GM12878 (cell line): ENCODE data around the gene PMM2. TPM values are rescaled to one million over a fixed set of nuclear protein-coding genes. Genes with fewer than 3 reads are reported as not detected.

Experiments
- ATAC-seq: fragments of 200-7000 bp; cut with Tn5 transposase; 3 replicates; pipeline ENCODE4 v1.9.1; 2020; ENCODE audit warnings: mild to moderate bottlenecking, moderate library complexity
- BruUV-seq: library from RNA; stranded (reverse); fragments of 400-500 nt; replicated peaks from 2 replicates; lab custom pipeline; 2021; lab: Mats Ljungman, UMichigan
- CTCF ChIA-PET: fragments of 300-600 bp; sonication (Branson Sonifier 250); formaldehyde crosslinking; extraction: SDS; loops from one replicate; lab custom pipeline; 2021; ENCODE audit warnings: inconsistent platforms; lab: Yijun Ruan, JAX
- POLR2A ChIA-PET: fragments of 350-600 bp; formaldehyde crosslinking; extraction: SDS; loops from one replicate; lab custom pipeline; 2021; ENCODE audit warnings: inconsistent platforms; lab: Charles Lee
- RAD21 ChIA-PET: fragments of 300-600 bp; sonication (Branson Sonifier 250); formaldehyde crosslinking; loops from one replicate; lab custom pipeline; 2023; ENCODE audit warnings: antibody characterized with exemption; ENCODE audit not compliant: unreplicated experiment; lab: Charles Lee
- SMC1A ChIA-PET: fragments of 300-600 bp; sonication (Branson Sonifier 250); formaldehyde crosslinking; loops from one replicate; lab custom pipeline; 2023; ENCODE audit not compliant: unreplicated experiment, uncharacterized antibody; lab: Charles Lee
- DNase-seq: peaks from one replicate; pipeline ENCODE4 v3.0.0-alpha.2; 2011; ENCODE audit warnings: low read depth, low spot score
- FAIRE-seq: peaks from 3 replicates; lab custom pipeline; 2011; peaks lifted over from hg19 to GRCh38; lab: Jason Lieb, UNC
- H2AFZ ChIP-seq: 2 replicates; pipeline ENCODE4 v1.6.0; 2011; ENCODE audit warnings: low read depth, low read length, control low read depth; ENCODE audit not compliant: control insufficient read depth
- H3K27ac ChIP-seq: 2 replicates; pipeline ENCODE4 v1.5.1; 2011; ENCODE audit warnings: control low read depth; ENCODE audit not compliant: control insufficient read depth, insufficient read depth
- H3K27me3 ChIP-seq, 2 experiments: replicated peaks in 1 of 2; 2 replicates each; pipeline versions ENCODE4 v1.6.0 to v1.6.1; 2011; ENCODE audit warnings: low read length in 1 of 2; ENCODE audit not compliant: control insufficient read depth in 2 of 2, insufficient read depth in 2 of 2
- H3K36me3 ChIP-seq, 2 experiments: 2 replicates each; pipeline ENCODE4 v1.5.1; 2011; ENCODE audit warnings: low read length in 1 of 2; ENCODE audit not compliant: control insufficient read depth in 2 of 2, insufficient read depth in 2 of 2
- H3K4me1 ChIP-seq: 2 replicates; pipeline ENCODE4 v1.6.1; 2011; ENCODE audit warnings: mild to moderate bottlenecking, low read length, moderate library complexity, mixed read lengths; ENCODE audit not compliant: control insufficient read depth, insufficient read depth
- H3K4me2 ChIP-seq: 2 replicates; pipeline ENCODE4 v1.6.0; 2011; ENCODE audit warnings: control low read depth; ENCODE audit not compliant: control insufficient read depth, insufficient read depth
- H3K4me3 ChIP-seq: fragments of 200-600 bp; sonication (generic); 2 replicates; pipeline ENCODE4 v1.5.1; 2016
- H3K79me2 ChIP-seq: 2 replicates; pipeline ENCODE4 v1.6.0; 2011; ENCODE audit warnings: low read length; ENCODE audit not compliant: control insufficient read depth, insufficient read depth
- H3K9ac ChIP-seq: 2 replicates; pipeline ENCODE4 v1.8.0; 2011; ENCODE audit warnings: low read length, control low read depth, mixed read lengths; ENCODE audit not compliant: control insufficient read depth, insufficient read depth
- H3K9me3 ChIP-seq: replicated peaks from 3 replicates; pipeline ENCODE4 v1.5.1; 2011; ENCODE audit warnings: mild to moderate bottlenecking, low read length; ENCODE audit not compliant: control insufficient read depth, insufficient read depth
- H4K20me1 ChIP-seq: 2 replicates; pipeline ENCODE4 v1.6.0; 2011; ENCODE audit not compliant: control insufficient read depth, insufficient read depth
- CREM ChIP-seq: IDR thresholded peaks from 2 replicates; pipeline ENCODE4 v1.6.1; 2014; ENCODE audit warnings: antibody characterized with exemption, low read depth
- GATAD2B ChIP-seq: fragments of 450-650 bp; conservative IDR thresholded peaks from 2 replicates; pipeline ENCODE4 v1.6.1; 2017; ENCODE audit warnings: low read depth, mild to moderate bottlenecking, moderate library complexity
- MTA2 ChIP-seq: fragments of 450-650 bp; IDR thresholded peaks from 2 replicates; pipeline ENCODE4 v1.6.1; 2016; ENCODE audit warnings: low read depth, mild to moderate bottlenecking, moderate library complexity
- NR2C2 ChIP-seq: IDR thresholded peaks from 2 replicates; pipeline ENCODE4 v1.6.1; 2011; ENCODE audit warnings: borderline replicate concordance, low read depth; ENCODE audit not compliant: control insufficient read depth, insufficient read length
- POLR2A ChIP-seq: IDR thresholded peaks from 2 replicates; pipeline ENCODE4 v1.6.1; 2011; ENCODE audit warnings: low read depth, mild to moderate bottlenecking, low read length
- POLR2AphosphoS5 ChIP-seq: IDR thresholded peaks from 2 replicates; pipeline ENCODE4 v1.6.1; 2011; ENCODE audit warnings: mild to moderate bottlenecking, low read length, inconsistent platforms
- RAD21 ChIP-seq: IDR thresholded peaks from 2 replicates; pipeline ENCODE4 v1.6.1; 2011; ENCODE audit warnings: mild to moderate bottlenecking, low read depth, low read length, moderate library complexity; ENCODE audit not compliant: insufficient read depth
- ZNF622 ChIP-seq: fragments of 450-650 bp; IDR thresholded peaks from 2 replicates; pipeline ENCODE4 v1.6.1; 2017; ENCODE audit warnings: mild to moderate bottlenecking, inconsistent platforms
- WGBS: methylation state at CpG from one replicate; pipeline ENCODE4 v1.1.6; 2016; ENCODE audit warnings: low lambda C conversion rate; ENCODE audit not compliant: insufficient replicate concordance, insufficient coverage; ENCODE audit errors: missing lambda C conversion rate; 5-methylcytosine and 5-hydroxymethylcytosine counted together
- in situ Hi-C: fragments of 300-500 bp; cut with MboI; formaldehyde crosslinking; loops from 9 replicates; pipeline ENCODE4 v1.14.3; 2018; ENCODE audit warnings: mixed read lengths
- intact Hi-C: fragments of 100-400 bp; cut with micrococcal nuclease; formaldehyde crosslinking; loops from one replicate; pipeline ENCODE4 v1.14.2; 2022; ENCODE audit not compliant: unreplicated experiment
- polyA plus RNA-seq, 11 experiments: library from polyadenylated mRNA; depleted of rRNA in 4 of 11; unstranded in 6 of 11; stranded (reverse) in 5 of 11; fragments of >200 nt; fragmentation: Nextera tagmentation in 4 of 11; fragmentation: Illumina TruSeq in 1 of 11; extraction: Ambion mirVana in 4 of 11; extraction: Trizol in 1 of 11; gene quantifications; 1 replicate in 1 of 11; 2 replicates in 10 of 11; pipeline versions ENCODE4 v1.2.1 to v1.2.3, GENCODE V29; 2011 to 2016; ENCODE audit warnings: inconsistent platforms in 2 of 11, missing spikeins in 2 of 11, low read depth in 1 of 11
- total RNA-seq, 4 experiments: library from RNA; depleted of rRNA in 3 of 4; stranded (reverse); fragments of >200 nt in 3 of 4; fragmentation: Illumina TruSeq in 1 of 4; extraction: Trizol in 1 of 4; gene quantifications; 2 replicates each; pipeline versions ENCODE4 v1.2.1 to v1.2.3, GENCODE V29; 2013 to 2021
- TF ChIP-seq, protein P1 (sequence below): IDR thresholded peaks from 2 replicates; pipeline ENCODE4 v1.6.1; 2011; ENCODE audit warnings: borderline replicate concordance, low read depth, mild to moderate bottlenecking, moderate library complexity, low read length; ENCODE audit not compliant: insufficient read depth, poor library complexity, severe bottlenecking
- TF ChIP-seq, protein P2 (sequence below): fragments of 150-350 bp; IDR thresholded peaks from 2 replicates; pipeline ENCODE4 v1.6.1; 2014; ENCODE audit warnings: mild to moderate bottlenecking, low read depth, low read length

The PMM2 gene
- total and polyA plus RNA-seq, 10 of the 15 experiments (the other 5 are each of a cell fraction or from before 2014, with no cell fraction given): 22.6 to 69.4 (median 52.3) TPM

DNA sequence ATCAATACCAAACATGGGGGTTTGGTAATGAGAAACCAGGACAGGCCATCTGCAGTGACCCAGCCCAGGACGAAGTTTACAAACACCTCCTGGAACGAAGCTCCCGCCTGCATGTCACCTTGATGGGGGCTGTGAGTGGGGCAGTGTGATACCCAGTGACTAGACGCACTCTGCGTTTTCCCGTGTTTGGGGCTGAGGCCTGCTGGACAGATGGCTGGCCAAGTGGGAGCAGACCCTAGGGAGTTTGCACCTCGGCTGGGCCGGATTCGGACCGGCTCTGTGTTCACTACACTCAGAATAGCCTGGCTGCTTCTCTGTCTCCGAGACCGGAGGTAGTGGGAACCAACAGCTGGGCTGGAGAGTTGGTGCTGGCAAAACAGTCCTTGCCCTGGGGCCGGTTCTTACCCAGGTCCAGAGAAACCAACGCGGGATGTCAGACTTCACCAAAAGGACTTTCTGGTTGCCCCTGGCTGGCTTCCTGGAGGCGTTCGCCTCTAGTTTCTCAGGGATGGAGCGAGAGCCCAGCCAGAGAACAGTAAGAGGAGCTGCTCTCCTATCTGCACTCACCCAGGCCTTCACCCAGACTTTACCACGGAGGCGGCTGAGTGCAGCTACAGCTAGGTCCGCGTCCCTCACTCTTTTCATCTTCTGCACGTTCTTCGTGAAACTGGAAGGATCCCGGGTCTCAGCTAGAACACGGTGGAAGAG, 50.7 kb downstream of the PMM2 start:
- ChIA-PET CTCF (no interaction called here), SMC1A (no interaction called here), POLR2A (no interaction called here), RAD21 (no interaction called here)
- no peaks in the 10 kb centered on the region; the same call in none of the 2 replicates for H4K20me1 ChIP-seq
- WGBS: 94% methylated on average over 26 of the region's 26 CpGs
- no peak overlapping the region for H3K9ac ChIP-seq
- no peak for DNase-seq
- H3K4me3 ChIP-seq: no peak overlapping the region
- no peak overlapping the region for H3K27ac ChIP-seq
- intact Hi-C loops: no loop called here
- FAIRE-seq: no peak
- no peaks in the 10 kb centered on the region for H3K9me3 ChIP-seq
- H2AFZ ChIP-seq: no peak overlapping the region
- no peak overlapping the region for H3K4me2 ChIP-seq
- BruUV-seq: no TSS peak
- in situ Hi-C loops: no loop called here
- TF ChIP-seq GATAD2B (no peak), POLR2A (no peak; the same call in 1 of the 2 replicates), POLR2AphosphoS5 (peak; percentile 29)
- TF ChIP-seq, protein P1, sequence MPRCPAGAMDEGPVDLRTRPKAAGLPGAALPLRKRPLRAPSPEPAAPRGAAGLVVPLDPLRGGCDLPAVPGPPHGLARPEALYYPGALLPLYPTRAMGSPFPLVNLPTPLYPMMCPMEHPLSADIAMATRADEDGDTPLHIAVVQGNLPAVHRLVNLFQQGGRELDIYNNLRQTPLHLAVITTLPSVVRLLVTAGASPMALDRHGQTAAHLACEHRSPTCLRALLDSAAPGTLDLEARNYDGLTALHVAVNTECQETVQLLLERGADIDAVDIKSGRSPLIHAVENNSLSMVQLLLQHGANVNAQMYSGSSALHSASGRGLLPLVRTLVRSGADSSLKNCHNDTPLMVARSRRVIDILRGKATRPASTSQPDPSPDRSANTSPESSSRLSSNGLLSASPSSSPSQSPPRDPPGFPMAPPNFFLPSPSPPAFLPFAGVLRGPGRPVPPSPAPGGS: no peak
- H3K36me3 ChIP-seq: peaks cover 44 to 50% of the 10 kb centered on the region in 2 experiments
- ATAC-seq: no peak
- no peaks in the 10 kb centered on the region for H3K79me2 ChIP-seq
- no peaks in the 10 kb centered on the region; the same call in 1 of the 2 replicates for H3K4me1 ChIP-seq
- no peaks in the 10 kb centered on the region for H3K27me3 ChIP-seq

DNA sequence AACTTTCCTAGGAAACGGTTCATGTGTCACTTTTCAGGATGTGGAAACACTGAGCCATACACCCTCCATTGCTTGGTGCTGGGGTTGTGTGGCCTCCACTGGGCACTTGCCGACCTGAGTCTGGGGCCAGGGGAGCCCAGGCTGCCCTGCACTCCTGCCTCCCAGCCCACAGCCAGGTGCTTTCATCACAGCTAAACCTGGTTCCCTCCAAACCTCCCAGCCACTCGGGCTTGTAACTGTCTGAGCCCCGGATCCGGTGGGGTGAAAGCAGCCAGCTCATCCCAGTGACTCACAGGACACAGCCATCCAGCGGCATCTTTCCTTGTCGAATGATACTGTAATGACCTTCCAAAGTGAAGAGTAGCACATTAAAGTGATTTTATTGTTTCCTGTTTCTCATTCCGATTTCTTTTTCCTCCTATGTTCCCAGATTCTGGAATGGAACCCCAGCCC, 51.3 kb downstream of the PMM2 start:
- ChIA-PET SMC1A (no interaction called here), RAD21 (no interaction called here), POLR2A (no interaction called here), CTCF (no interaction called here)
- in situ Hi-C loops: no loop called here
- FAIRE-seq (no peak), DNase-seq (no peak), ATAC-seq (no peak)
- Histone ChIP-seq H3K27ac (no peak overlapping the region), H3K27me3 (no peaks in the 10 kb centered on the region), H4K20me1 (no peaks in the 10 kb centered on the region; the same call in none of the 2 replicates), H3K79me2 (no peaks in the 10 kb centered on the region), H2AFZ (no peak overlapping the region), H3K4me1 (no peaks in the 10 kb centered on the region; the same call in 1 of the 2 replicates), H3K4me3 (no peak overlapping the region), H3K9me3 (no peaks in the 10 kb centered on the region), H3K4me2 (no peak overlapping the region), H3K36me3 (peaks cover 44 to 50% of the 10 kb centered on the region in 2 experiments), H3K9ac (no peak overlapping the region)
- no TSS peak for BruUV-seq
- intact Hi-C loops: no loop called here
- WGBS: 85% methylated on average over 8 of the region's 8 CpGs
- TF ChIP-seq RAD21: no peak
- TF ChIP-seq ZNF622: no peak
- no peak for TF ChIP-seq MTA2
- TF ChIP-seq CREM: no peak
- TF ChIP-seq, protein P2, sequence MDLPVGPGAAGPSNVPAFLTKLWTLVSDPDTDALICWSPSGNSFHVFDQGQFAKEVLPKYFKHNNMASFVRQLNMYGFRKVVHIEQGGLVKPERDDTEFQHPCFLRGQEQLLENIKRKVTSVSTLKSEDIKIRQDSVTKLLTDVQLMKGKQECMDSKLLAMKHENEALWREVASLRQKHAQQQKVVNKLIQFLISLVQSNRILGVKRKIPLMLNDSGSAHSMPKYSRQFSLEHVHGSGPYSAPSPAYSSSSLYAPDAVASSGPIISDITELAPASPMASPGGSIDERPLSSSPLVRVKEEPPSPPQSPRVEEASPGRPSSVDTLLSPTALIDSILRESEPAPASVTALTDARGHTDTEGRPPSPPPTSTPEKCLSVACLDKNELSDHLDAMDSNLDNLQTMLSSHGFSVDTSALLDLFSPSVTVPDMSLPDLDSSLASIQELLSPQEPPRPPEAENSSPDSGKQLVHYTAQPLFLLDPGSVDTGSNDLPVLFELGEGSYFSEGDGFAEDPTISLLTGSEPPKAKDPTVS: no peak
- no peak for TF ChIP-seq NR2C2
